ENCODE data around the gene EFCAB12. TPM values are rescaled to one million over a fixed set of nuclear protein-coding genes. Genes with fewer than 3 reads are reported as not detected.

Gene EFCAB12
- total RNA-seq, 1 donor from 2014 or later = 6.0 TPM

DNA sequence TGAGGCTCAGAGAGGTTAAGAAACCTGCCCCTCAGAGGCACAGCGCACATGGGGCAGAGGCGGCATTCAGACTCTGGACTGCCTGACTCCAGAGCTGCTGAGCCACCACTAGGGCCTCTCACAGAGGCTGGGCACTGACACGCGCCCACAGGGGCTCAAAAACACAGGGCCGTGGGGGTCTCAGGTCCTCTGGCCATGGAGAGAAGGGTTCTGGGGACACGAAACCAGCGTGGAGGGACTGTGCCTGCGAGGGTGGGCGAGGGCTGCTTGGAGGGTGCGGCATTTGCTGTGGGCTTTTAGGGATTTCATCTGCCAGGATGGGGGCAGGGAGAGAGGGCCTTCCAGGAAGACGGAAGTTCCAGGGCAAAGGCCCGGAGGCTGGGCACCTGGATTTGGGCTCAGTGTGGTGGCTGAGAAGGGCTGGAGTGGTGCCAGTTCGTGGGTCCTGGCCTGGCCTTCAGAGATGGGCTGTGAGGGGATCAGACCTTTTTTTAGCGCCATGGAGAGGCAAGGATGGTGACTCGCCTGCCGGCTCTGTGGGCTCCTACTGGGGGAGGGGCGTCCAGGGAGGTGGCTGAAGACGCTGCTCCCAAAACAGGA, 69.6 kb downstream of the EFCAB12 start:
- H3K9me3 Mint-ChIP-seq = no peaks in the 10 kb centered on the region
- no peak overlapping the region for H3K27ac Mint-ChIP-seq
- peaks cover 3% of the 10 kb centered on the region for H3K4me1 Mint-ChIP-seq (ENCODE audit: unreplicated experiment)

DNA sequence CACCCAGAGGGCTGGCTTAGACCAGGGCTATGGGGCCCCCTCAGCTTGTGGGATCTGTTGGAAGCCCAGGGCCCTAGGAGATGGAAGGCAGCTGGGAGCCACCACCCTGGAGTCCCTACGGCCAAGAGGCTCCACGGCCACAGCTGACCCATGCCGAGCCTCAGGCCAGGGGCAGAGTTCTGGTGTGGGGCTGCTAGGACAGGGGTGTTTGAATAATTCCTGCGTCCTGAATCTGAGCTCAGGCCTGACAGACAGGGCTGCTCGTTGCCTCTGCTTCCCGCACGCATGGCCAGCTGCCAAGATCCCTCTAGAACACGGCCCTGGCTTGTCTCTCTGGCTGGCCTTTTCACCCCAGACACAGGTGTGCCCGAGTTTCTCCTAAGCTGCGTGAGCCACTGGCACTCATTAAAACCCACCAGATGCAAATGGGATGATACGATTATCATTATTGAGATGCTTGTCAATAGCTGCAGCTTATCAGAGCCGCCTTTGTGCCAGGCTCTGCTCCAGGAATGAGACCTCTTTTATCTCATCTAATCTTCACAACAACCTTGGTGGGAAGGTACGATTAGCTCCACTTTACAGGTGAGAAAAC, 70.2 kb downstream of the EFCAB12 start:
- Mint-ChIP-seq H3K9me3 (no peaks in the 10 kb centered on the region), H3K36me3 (no peaks in the 10 kb centered on the region), H3K4me3 (no peak overlapping the region), H3K4me1 (ENCODE audit: unreplicated experiment) (peaks cover 3% of the 10 kb centered on the region), H3K27me3 (no peaks in the 10 kb centered on the region), H3K27ac (no peak overlapping the region)
- no peak for DNase-seq (ENCODE audit: extremely low spot score, unreplicated experiment)
- TF ChIP-seq, protein P1, sequence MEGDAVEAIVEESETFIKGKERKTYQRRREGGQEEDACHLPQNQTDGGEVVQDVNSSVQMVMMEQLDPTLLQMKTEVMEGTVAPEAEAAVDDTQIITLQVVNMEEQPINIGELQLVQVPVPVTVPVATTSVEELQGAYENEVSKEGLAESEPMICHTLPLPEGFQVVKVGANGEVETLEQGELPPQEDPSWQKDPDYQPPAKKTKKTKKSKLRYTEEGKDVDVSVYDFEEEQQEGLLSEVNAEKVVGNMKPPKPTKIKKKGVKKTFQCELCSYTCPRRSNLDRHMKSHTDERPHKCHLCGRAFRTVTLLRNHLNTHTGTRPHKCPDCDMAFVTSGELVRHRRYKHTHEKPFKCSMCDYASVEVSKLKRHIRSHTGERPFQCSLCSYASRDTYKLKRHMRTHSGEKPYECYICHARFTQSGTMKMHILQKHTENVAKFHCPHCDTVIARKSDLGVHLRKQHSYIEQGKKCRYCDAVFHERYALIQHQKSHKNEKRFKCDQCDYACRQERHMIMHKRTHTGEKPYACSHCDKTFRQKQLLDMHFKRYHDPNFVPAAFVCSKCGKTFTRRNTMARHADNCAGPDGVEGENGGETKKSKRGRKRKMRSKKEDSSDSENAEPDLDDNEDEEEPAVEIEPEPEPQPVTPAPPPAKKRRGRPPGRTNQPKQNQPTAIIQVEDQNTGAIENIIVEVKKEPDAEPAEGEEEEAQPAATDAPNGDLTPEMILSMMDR (conservative IDR thresholded peaks at IDR 0.05) = no peak

More for the DNA sequence above, 69.6 kb downstream of the EFCAB12 start:
- Mint-ChIP-seq H3K36me3 (no peaks in the 10 kb centered on the region), H3K4me3 (no peak overlapping the region), H3K27me3 (no peaks in the 10 kb centered on the region)
- DNase-seq (ENCODE audit: extremely low spot score, unreplicated experiment) = no peak
- TF ChIP-seq, protein P1 (conservative IDR thresholded peaks at IDR 0.05) = no peak

DNA sequence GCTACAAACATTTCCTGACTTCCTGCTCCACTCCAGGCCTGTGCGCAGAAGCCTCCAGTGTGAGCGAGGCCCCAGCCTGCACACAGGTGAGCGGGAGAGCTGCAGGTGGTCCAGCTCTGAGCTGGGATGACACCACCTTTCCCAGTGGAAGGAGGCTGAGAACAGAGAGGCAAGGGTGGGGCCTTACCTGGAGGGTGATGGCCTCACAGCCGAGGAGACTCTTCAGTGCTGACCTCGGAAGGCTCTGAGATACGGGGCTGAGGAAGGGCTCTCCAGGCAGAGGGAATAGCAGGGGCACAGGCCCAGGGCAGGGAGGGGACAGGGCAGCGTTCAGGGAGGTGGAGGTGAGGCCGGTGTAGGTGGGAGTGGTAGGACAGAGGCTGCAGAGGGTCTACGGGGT, 70.8 kb downstream of the EFCAB12 start:
- Mint-ChIP-seq H3K27me3 (no peaks in the 10 kb centered on the region), H3K27ac (no peak overlapping the region), H3K4me3 (no peak overlapping the region), H3K4me1 (ENCODE audit: unreplicated experiment) (peaks cover 3% of the 10 kb centered on the region), H3K36me3 (no peaks in the 10 kb centered on the region), H3K9me3 (no peaks in the 10 kb centered on the region)
- DNase-seq (ENCODE audit: extremely low spot score, unreplicated experiment) = no peak
- TF ChIP-seq, protein P1 (conservative IDR thresholded peaks at IDR 0.05) = no peak

DNA sequence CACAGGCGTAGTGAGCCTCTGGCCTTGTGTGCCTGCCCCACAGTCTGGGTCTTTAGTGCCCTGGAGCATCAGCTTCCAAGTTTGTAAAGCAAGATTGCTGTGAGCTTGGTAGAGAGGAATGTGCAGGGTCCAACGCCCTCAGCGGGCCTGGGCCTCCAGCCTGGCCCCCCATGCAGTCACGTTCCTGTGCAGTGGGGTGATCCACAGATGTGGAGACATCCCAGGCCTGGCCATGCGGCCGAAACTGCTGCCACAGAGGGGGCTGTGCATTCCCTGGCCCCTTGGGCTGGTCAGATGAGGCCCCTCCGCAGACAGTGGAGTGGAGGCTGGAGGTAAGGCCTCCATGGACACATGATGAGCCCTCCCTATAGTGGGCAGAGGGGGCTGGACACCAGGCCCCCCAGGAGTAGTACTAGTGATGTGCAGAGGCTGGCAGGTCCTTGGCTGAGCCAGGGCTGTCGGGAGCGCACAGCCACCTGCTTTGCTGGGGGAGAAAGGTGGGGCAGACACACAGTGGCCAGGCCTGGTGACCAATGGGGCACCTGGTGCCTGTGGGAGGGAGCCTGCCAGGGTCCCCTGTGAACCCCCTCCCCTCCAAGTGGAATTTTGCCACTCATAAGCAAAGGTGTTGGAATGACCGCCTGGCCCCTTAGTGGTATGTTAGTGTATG, 71.5 kb downstream of the EFCAB12 start:
- Mint-ChIP-seq H3K4me3 (no peak overlapping the region), H3K27ac (no peak overlapping the region)

DNA sequence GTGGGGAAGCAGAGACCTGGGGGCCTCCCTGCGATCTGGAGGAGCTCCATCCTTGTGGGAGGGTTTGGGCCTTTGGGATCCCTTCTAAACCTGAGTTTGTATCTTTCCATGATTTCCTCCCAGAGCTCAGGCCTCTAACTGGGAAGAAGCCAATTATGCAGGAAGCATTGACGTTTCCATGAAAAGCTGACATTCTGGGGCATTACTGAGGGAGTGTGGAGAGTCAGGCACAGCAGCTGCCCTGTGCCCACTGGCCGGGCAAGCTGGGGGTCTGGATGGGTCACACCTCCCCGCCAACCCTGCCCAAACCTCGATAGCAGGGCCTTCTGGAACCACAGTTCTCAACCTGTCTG, 74.9 kb downstream of the EFCAB12 start:
- no peaks in the 10 kb centered on the region for H3K4me1 Mint-ChIP-seq (ENCODE audit: unreplicated experiment)
- H3K27ac Mint-ChIP-seq = no peak overlapping the region
- no peaks in the 10 kb centered on the region for H3K9me3 Mint-ChIP-seq
- no peaks in the 10 kb centered on the region for H3K36me3 Mint-ChIP-seq
- no peak for DNase-seq (ENCODE audit: extremely low spot score, unreplicated experiment)
- TF ChIP-seq, protein P1 (conservative IDR thresholded peaks at IDR 0.05) = no peak
- no peak overlapping the region for H3K4me3 Mint-ChIP-seq
- no peaks in the 10 kb centered on the region for H3K27me3 Mint-ChIP-seq

More for the DNA sequence above, 71.5 kb downstream of the EFCAB12 start:
- TF ChIP-seq, protein P1 (conservative IDR thresholded peaks at IDR 0.05) = no peak
- no peaks in the 10 kb centered on the region for H3K27me3 Mint-ChIP-seq
- DNase-seq (ENCODE audit: extremely low spot score, unreplicated experiment) = no peak
- H3K36me3 Mint-ChIP-seq = no peaks in the 10 kb centered on the region
- H3K9me3 Mint-ChIP-seq = no peaks in the 10 kb centered on the region
- peaks cover 3% of the 10 kb centered on the region for H3K4me1 Mint-ChIP-seq (ENCODE audit: unreplicated experiment)

All from type B pancreatic cell (in vitro differentiated cells).